GM19240 (cell line): Measurements from ENCODE around the gene RAB4B.
"Not testable (repeated sequence)": the region's sequence is repeated elsewhere in the genome, so short reads cannot be mapped to it uniquely, and the experiment has no call there.

Experiments
- DNase-seq: peaks from one replicate; pipeline ENCODE4 v3.0.0; 2011; ENCODE audit warnings: low spot score; ENCODE audit not compliant: insufficient read length

The RAB4B gene

GRCh38 chr19:40777937-40778705 lies at the start of gene RAB4B:
RAB4B (plus strand) TSS chr19:40778247; CDS start chr19:40778376, 129 bp downstream.
- peak; percentile 87 for DNase-seq

- not testable (repeated sequence) for DNase-seq
Observed at GRCh38 chr19:40730065-40730464, 48.0 kb upstream of the RAB4B start.

- DNase-seq = not testable (repeated sequence)
Observed at GRCh38 chr19:40732304-40732703, 45.7 kb upstream of the RAB4B start.

- no peak for DNase-seq
Observed at GRCh38 chr19:40733149-40733548, 44.9 kb upstream of the RAB4B start.

- DNase-seq = no peak
Observed at GRCh38 chr19:40735013-40735771, 42.9 kb upstream of the RAB4B start.

- no peak for DNase-seq
Observed at GRCh38 chr19:40736661-40737060, 41.4 kb upstream of the RAB4B start.

- DNase-seq = no peak
Observed at GRCh38 chr19:40737102-40737644, 40.9 kb upstream of the RAB4B start.

- no peak for DNase-seq
Observed at GRCh38 chr19:40739030-40739839, 38.8 kb upstream of the RAB4B start.

GRCh38 chr19:40739871-40740703 lies 38.0 kb upstream of the RAB4B start:
- DNase-seq = no peak

GRCh38 chr19:40740747-40741146 lies 37.3 kb upstream of the RAB4B start:
- no peak for DNase-seq

GRCh38 chr19:40741527-40742390 lies 36.3 kb upstream of the RAB4B start:
- DNase-seq = no peak

GRCh38 chr19:40742477-40742876 lies 35.6 kb upstream of the RAB4B start:
- no peak for DNase-seq

GRCh38 chr19:40742886-40743285 lies 35.2 kb upstream of the RAB4B start:
- no peak for DNase-seq

GRCh38 chr19:40743926-40744325 lies 34.1 kb upstream of the RAB4B start:
- no peak for DNase-seq

- DNase-seq = no peak
Observed at GRCh38 chr19:40744554-40745401, 33.3 kb upstream of the RAB4B start.

- DNase-seq = no peak
Observed at GRCh38 chr19:40745402-40745780, 32.7 kb upstream of the RAB4B start.

GRCh38 chr19:40747536-40747935 lies 30.5 kb upstream of the RAB4B start:
- DNase-seq = no peak

- DNase-seq = peak; percentile 94
Observed at GRCh38 chr19:40750058-40750873, 27.8 kb upstream of the RAB4B start, which contains the start of gene ACTMAP. ACTMAP (minus strand) TSS chr19:40750477; CDS start chr19:40749803, 674 bp downstream.
